Tibial nerve (tissue), 3 donors: ENCODE data around the gene SPRED1.

Experiments
- CTCF ChIP-seq, 5 experiments: fragments of 200-600 bp in 3 of 5; fragments of 450-650 bp in 2 of 5; sonication (generic) in 3 of 5; IDR thresholded peaks; one replicate each; pipeline ENCODE4 v1.5.1; 2016 to 2019; ENCODE audit warnings: antibody characterized with exemption in 5 of 5, mild to moderate bottlenecking in 3 of 5, moderate library complexity in 2 of 5
- POLR2A ChIP-seq, 2 donors: fragments of 450-650 bp; IDR thresholded peaks; one replicate each; pipeline ENCODE4 v1.6.1; 2017; ENCODE audit warnings: antibody characterized with exemption in 2 of 2, mild to moderate bottlenecking in 2 of 2, moderate library complexity in 2 of 2

- TF ChIP-seq CTCF (IDR thresholded peaks at IDR 0.05): no peak
- TF ChIP-seq POLR2A (IDR thresholded peaks at IDR 0.05): no peak
Observed at GRCh38 chr15:38225381-38225780, 27.3 kb upstream of the SPRED1 start.
